Left colon (tissue), 2 donors: ENCODE data around the gene SKIDA1. TPM values are rescaled to one million over a fixed set of nuclear protein-coding genes. Genes with fewer than 3 reads are reported as not detected.

Experiments used
- microRNA-seq, 2 donors: library from miRNA; unstranded; fragments of <30 nt; microRNA quantifications; one replicate each; pipeline versions ENCODE4 v1.1.0 to v1.2.0, GENCODE V29; 2020
- total RNA-seq, 2 donors: library from RNA; stranded (reverse); fragmentation: NEBNext Ultra II Directional; extraction: Animal tissue kit (Norgen Biotek cat#: 25700); gene quantifications; one replicate each; pipeline ENCODE4 v1.2.1, GENCODE V29; 2021
- donor health status: DM: no; HTN: no; CAD: no.
- donor health status: DM: yes; HTN: yes; CAD: no.

The SKIDA1 gene
- total RNA-seq, 2 donors from 2014 or later: 0.95 TPM; not detected in 1

Small RNA genes within 50 kb of the gene (microRNA-seq; reads per million reads assigned to microRNA genes)
- gene MIR1915: 0 to 1.4 reads per million in 2 donors

Other genes with a start within 250 kb of the SKIDA1 start
- 10 to 100 TPM; 23.8 to 31.5 TPM for gene MLLT10, start 8.6 kb upstream of the SKIDA1 start, total RNA-seq